Effector memory CD4-positive, alpha-beta T cell (primary cell): ENCODE data around the gene HYAL1.

Experiments used
- DNase-seq, 3 donors: peaks; one replicate each; pipeline ENCODE4 v3.0.0-alpha.2; 2020
- H3K27ac ChIP-seq: 2 replicates; pipeline ENCODE4 v1.7.0; 2013; ENCODE audit warnings: mild to moderate bottlenecking, low read length, moderate library complexity; ENCODE audit not compliant: insufficient read depth, poor library complexity, severe bottlenecking
- H3K27me3 ChIP-seq: replicated peaks from 2 replicates; pipeline ENCODE4 v1.7.0; 2013; ENCODE audit warnings: mild to moderate bottlenecking, low read length; ENCODE audit not compliant: insufficient read depth, control insufficient read depth, poor library complexity, severe bottlenecking
- H3K36me3 ChIP-seq: 2 replicates; pipeline ENCODE4 v1.7.0; 2013; ENCODE audit warnings: mild to moderate bottlenecking, low read length, moderate library complexity; ENCODE audit not compliant: control insufficient read depth, insufficient read depth
- H3K4me1 ChIP-seq: 2 replicates; pipeline ENCODE4 v1.7.0; 2013; ENCODE audit warnings: low read length, mild to moderate bottlenecking; ENCODE audit not compliant: control insufficient read depth, insufficient read depth, poor library complexity, severe bottlenecking
- H3K4me3 ChIP-seq: 2 replicates; pipeline ENCODE4 v1.7.0; 2013; ENCODE audit warnings: low read length, low read depth, mild to moderate bottlenecking; ENCODE audit not compliant: insufficient read depth, poor library complexity, severe bottlenecking
- H3K9me3 ChIP-seq: 2 replicates; pipeline ENCODE4 v1.7.0; 2013; ENCODE audit warnings: mild to moderate bottlenecking, low read length, moderate library complexity; ENCODE audit not compliant: control insufficient read depth

The HYAL1 gene

DNA sequence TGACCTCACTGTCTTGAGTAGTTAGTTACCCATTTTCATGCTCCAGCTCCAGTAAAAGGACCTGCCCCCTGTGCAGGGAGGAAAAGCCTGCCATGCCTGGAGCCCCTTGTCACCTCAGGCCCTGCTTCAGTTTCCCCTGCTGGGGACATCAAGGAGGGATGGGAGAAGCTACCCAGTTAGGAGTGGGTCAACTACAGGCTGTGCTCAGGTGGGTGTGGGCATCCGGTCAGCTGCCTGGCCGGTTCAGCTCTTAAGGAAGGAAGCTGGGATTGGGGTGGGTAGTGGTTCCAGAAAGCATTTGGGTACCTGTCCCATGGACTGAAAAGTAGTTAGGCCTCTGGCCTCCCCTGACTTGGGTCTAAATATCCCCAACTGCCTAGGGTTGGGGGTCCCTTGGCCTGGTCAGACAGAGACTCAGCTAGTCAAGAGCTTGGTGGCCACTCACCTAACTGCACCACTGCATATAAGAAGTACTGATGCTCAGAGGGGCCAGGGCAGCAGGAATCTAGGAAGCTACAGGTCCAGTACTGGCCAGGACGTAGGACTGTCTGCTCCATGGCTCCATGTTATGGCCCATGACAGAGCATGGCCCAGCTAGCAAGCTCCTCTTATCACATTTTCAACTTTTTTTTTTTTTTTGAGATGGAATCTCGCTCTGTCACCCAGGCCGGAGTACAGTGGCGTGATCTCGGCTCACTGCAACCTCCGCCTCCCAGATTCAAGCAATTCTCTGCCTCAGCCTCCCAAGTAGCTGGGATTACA, 23.9 kb downstream of the HYAL1 start:
- H3K4me1 ChIP-seq = peaks cover 19% of the 10 kb centered on the region
- peaks cover 24% of the 10 kb centered on the region for H3K27me3 ChIP-seq
- H3K4me3 ChIP-seq = no peak overlapping the region
- H3K9me3 ChIP-seq = no peaks in the 10 kb centered on the region
- no peak for DNase-seq
- no peaks in the 10 kb centered on the region for H3K36me3 ChIP-seq
- H3K27ac ChIP-seq = no peak overlapping the region

DNA sequence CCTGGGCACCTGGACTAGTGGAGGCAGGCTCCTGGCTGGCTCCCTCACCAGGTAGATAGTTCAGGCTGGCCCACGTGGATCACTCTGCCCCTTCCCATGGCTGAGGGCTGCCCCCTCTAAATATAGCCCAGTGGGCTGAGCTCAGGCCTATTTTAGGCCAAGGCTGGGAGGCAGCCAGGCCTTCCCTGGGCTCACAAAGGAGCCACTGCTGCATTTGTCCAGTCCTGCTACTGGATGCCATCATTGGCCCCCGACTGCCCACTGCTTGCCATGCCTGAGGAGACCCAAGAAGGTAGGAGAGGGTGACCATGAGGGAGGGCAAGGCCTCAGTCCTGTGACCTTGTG, 24.5 kb downstream of the HYAL1 start, which contains the start of gene LSMEM2:
TSS of gene LSMEM2 (plus strand) at position 208 of the 345 bp plus-strand sequence. CDS start at position 235, 27 bp downstream.
- Histone ChIP-seq H3K4me3 (no peak within 1 kb of the TSS), H3K4me1 (peaks cover 24% of the 10 kb centered on the region), H3K36me3 (no peaks in the 10 kb centered on the region), H3K9me3 (no peaks in the 10 kb centered on the region), H3K27me3 (peaks cover 28% of the 10 kb centered on the region), H3K27ac (no peak within 1 kb of the TSS)
- DNase-seq = no peak

DNA sequence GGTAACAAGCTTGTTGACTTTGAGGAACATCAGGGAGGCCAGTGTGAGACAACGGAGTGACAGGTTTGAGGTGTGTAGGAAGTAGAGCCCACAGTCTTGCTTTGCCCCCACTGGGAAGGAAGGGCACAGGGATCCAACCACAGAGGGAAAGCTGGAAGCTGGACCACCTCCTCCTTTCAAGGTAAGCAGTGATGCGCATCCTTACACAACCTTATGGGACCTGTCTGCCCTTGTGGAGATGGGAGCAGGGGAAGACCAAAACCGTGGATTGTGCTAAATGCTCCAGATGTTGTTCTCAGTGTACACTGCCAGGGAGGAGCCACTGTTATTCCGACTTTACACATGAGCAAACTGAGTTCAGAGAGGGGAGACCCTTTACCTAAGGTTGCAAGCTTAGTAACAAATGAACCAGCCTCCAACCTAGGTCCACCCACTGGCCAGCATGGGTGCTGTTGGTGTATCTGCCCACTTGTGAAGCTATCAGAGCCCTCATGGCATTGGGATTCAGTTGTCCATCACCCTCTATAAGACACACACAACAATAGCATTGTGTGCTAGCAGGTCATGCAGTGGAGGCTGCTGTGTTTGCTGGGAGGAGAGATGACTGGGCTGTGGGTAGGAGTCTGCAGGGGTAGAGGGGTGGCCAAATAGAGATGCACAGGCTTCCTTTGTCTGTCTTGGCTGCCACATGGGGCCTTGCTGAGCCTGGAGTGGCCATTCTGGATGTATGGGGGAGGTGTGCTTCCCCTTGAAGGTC, 25.1 kb downstream of the HYAL1 start:
- H3K27ac ChIP-seq = no peak overlapping the region
- H3K4me3 ChIP-seq = no peak overlapping the region
- H3K27me3 ChIP-seq = peaks cover 34% of the 10 kb centered on the region
- no peaks in the 10 kb centered on the region for H3K36me3 ChIP-seq
- DNase-seq = no peak
- peaks cover 28% of the 10 kb centered on the region for H3K4me1 ChIP-seq
- H3K9me3 ChIP-seq = no peaks in the 10 kb centered on the region

DNA sequence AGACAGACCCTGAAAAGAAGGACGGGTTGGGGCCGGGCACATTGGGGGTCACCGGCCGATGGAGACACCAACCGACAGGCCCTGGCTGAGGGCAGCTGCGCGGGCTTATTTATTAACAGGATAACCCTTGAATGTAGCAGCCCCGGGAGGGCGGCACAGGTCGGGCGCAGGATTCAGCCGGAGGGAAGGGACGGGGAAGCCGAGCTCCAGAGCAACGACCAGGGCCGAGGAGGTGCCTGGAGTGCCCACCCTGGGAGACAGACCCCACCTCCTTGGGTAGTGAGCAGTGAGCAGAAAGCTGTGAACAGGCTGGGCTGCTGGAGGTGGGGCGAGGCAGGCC, 26.6 kb downstream of the HYAL1 start:
- H3K9me3 ChIP-seq = no peaks in the 10 kb centered on the region
- H3K4me1 ChIP-seq = peaks cover 31% of the 10 kb centered on the region
- H3K27ac ChIP-seq = no peak overlapping the region
- no peaks in the 10 kb centered on the region for H3K36me3 ChIP-seq
- H3K27me3 ChIP-seq = peaks cover 36% of the 10 kb centered on the region
- DNase-seq = no peak
- no peak overlapping the region for H3K4me3 ChIP-seq

DNA sequence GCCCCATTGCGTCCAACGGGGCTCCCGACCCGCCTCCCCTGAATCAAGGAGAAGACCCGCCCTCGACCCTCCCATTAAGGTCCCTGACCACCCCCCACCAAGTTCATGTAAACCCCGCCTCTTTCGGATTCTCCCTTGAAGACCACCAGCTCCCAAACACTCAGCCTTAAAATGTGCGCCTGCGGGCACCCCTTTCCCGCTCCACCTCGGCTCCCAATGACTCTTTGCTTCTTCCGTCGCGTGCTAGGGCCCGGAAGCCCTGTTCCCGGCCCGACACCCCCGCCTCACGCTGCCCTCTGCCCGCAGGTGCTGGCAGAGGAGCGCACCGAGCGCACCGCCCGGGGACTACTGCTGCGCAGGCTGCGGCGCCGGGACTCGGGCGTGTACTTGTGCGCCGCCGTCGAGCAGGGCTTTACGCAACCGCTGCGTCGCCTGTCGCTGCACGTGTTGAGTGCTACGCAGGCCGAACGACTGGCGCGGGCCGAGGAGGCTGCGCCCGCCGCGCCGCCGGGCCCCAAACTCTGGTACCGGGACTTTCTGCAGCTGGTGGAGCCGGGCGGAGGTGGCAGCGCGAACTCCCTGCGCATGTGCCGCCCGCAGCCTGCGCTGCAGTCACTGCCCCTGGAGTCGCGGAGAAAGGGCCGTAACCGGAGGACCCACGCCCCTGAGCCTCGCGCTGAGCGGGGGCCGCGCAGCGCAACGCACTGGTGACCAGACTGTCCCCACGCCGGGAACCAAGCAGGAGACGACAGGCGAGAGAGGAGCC, 27.2 kb downstream of the HYAL1 start:
- H3K27me3 ChIP-seq = peaks cover 36% of the 10 kb centered on the region
- no peak for DNase-seq

DNA sequence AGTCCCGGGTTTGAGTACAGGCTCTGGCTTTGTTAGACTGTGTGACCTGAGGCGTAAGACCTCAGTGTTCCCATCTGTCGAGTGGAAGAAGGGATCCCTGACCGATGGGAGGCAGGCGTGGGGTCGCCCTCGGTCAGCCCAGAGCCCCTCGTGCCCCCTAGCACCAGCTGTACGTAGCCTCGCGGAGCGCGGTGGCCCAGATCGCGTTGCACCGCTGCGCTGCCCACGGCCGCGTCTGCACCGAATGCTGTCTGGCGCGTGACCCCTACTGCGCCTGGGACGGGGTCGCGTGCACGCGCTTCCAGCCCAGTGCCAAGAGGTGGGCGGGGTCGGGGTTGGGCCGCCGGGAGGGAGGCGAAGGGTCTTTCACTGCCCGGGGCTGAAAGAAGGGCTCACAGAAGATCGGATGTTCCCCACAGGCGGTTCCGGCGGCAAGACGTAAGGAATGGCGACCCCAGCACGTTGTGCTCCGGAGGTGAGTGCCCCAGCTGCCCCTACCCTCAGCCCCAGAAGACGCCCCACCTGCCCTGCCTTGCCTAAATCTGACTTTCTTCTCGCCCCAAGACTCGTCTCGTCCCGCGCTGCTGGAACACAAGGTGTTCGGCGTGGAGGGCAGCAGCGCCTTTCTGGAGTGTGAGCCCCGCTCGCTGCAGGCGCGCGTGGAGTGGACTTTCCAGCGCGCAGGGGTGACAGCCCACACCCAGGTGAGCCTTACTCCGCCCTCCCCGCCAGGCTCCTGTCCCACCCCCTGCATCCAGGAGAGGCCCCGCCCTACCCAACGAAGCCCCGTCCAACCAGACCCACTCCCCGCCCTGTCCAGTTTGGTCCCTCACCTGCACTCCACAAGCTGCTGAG, 28.0 kb downstream of the HYAL1 start:
- Histone ChIP-seq H3K27me3 (peaks cover 36% of the 10 kb centered on the region), H3K4me3 (no peak overlapping the region), H3K27ac (no peak overlapping the region), H3K9me3 (no peaks in the 10 kb centered on the region), H3K36me3 (no peaks in the 10 kb centered on the region), H3K4me1 (peaks cover 31% of the 10 kb centered on the region)
- no peak for DNase-seq

More for the DNA sequence above, 27.2 kb downstream of the HYAL1 start:
- Histone ChIP-seq H3K9me3 (no peaks in the 10 kb centered on the region), H3K36me3 (no peaks in the 10 kb centered on the region), H3K4me3 (no peak overlapping the region), H3K4me1 (peaks cover 31% of the 10 kb centered on the region), H3K27ac (no peak overlapping the region)

DNA sequence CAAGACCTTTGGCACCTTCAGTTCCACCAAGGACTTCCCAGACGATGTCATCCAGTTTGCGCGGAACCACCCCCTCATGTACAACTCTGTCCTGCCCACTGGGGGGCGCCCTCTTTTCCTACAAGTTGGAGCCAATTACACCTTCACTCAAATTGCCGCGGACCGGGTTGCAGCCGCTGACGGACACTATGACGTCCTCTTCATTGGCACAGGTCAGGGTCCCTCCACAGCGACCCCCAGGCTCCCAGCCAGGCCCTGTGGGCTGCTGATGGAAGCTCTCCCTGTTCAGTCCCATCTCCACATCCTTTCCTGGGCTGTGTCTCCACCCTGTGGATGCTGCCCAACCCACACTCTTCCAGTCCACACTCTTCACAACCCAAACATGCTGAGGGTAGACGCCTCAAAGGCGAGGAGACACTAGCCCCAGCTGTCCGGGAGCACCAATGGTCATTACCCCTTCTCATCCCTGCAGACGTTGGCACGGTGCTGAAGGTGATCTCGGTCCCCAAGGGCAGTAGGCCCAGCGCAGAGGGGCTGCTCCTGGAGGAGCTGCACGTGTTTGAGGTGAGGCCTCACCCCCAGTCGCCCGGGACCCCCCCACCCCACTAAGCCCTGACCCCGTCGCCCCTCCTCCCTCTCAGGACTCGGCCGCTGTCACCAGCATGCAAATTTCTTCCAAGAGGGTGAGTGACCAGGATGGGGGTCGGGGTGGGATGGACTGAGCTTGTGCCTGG, 28.8 kb downstream of the HYAL1 start:
- H3K4me3 ChIP-seq = no peak overlapping the region
- no peaks in the 10 kb centered on the region for H3K36me3 ChIP-seq
- DNase-seq = peak; percentile 42 to 50 (median 44)
- H3K27ac ChIP-seq = no peak overlapping the region
- no peaks in the 10 kb centered on the region for H3K9me3 ChIP-seq
- H3K4me1 ChIP-seq = peaks cover 31% of the 10 kb centered on the region
- H3K27me3 ChIP-seq = peaks cover 36% of the 10 kb centered on the region

DNA sequence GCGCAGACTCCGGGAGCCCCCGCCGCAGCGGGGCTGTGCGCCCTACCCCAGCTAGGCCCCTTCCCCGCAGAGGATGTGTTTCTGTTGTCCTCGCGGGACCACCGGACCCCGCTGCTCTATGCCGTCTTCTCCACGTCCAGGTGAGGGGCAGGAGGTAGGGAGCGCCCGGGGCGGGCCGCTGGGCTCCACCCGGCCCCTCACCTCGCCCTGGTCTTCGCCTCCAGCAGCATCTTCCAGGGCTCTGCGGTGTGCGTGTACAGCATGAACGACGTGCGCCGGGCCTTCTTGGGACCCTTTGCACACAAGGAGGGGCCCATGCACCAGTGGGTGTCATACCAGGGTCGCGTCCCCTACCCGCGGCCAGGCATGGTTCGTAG, 29.7 kb downstream of the HYAL1 start:
- H3K4me1 ChIP-seq = peaks cover 31% of the 10 kb centered on the region
- no peak overlapping the region for H3K27ac ChIP-seq
- H3K36me3 ChIP-seq = no peaks in the 10 kb centered on the region
- no peaks in the 10 kb centered on the region for H3K9me3 ChIP-seq
- H3K4me3 ChIP-seq = no peak overlapping the region
- peaks cover 36% of the 10 kb centered on the region for H3K27me3 ChIP-seq
- DNase-seq = no peak
